Lung (tissue), 12 donors: ENCODE data around the gene TAF1C. TPM values are rescaled to one million over a fixed set of nuclear protein-coding genes. Genes with fewer than 3 reads are reported as not detected.
"Not testable (repeated sequence)": the region's sequence is repeated elsewhere in the genome, so short reads cannot be mapped to it uniquely, and the experiment has no call there.

Source experiments
- ATAC-seq: fragments of 200-7000 bp; cut with Tn5 transposase; one replicate; pipeline ENCODE4 v1.9.1; 2020; ENCODE audit warnings: moderate number of reproducible peaks; ENCODE audit not compliant: insufficient read depth, low FRiP score
- DNase-seq, 3 donors: peaks; one replicate each; pipeline ENCODE4 v3.0.0-alpha.2; 2013 to 2017
- H3K27ac ChIP-seq, 2 donors: one replicate each; pipeline ENCODE4 v1.5.1; 2013; ENCODE audit warnings: mild to moderate bottlenecking in 2 of 2, moderate library complexity in 2 of 2, control low read depth in 1 of 2, inconsistent platforms in 1 of 2, low read depth in 1 of 2, low read length in 1 of 2
- H3K27me3 ChIP-seq, 3 donors: one replicate each; pipeline ENCODE4 v1.5.1; 2013; ENCODE audit warnings: low read length in 2 of 3; ENCODE audit not compliant: control insufficient read depth in 3 of 3, insufficient read depth in 3 of 3
- H3K36me3 ChIP-seq, 4 donors: one replicate each; pipeline ENCODE4 v1.5.1; 2013; ENCODE audit warnings: low read length in 4 of 4, mild to moderate bottlenecking in 1 of 4, moderate library complexity in 1 of 4; ENCODE audit not compliant: control insufficient read depth in 4 of 4, insufficient read depth in 4 of 4
- H3K4me1 ChIP-seq, 5 donors: one replicate each; pipeline ENCODE4 v1.5.1; 2013; ENCODE audit warnings: low read length in 5 of 5, mild to moderate bottlenecking in 2 of 5, moderate library complexity in 1 of 5; ENCODE audit not compliant: control insufficient read depth in 5 of 5, insufficient read depth in 5 of 5
- H3K4me3 ChIP-seq: one replicate; pipeline ENCODE4 v1.5.1; 2013; ENCODE audit warnings: mild to moderate bottlenecking, control low read depth, moderate library complexity
- H3K9ac ChIP-seq, 2 donors: one replicate each; pipeline ENCODE4 v1.5.1; 2013; ENCODE audit warnings: low read length in 2 of 2, control low read depth in 1 of 2; ENCODE audit not compliant: insufficient read depth in 1 of 2
- H3K9me3 ChIP-seq, 4 donors: one replicate each; pipeline ENCODE4 v1.5.1; 2013; ENCODE audit warnings: low read length in 3 of 4, mild to moderate bottlenecking in 1 of 4, moderate library complexity in 1 of 4; ENCODE audit not compliant: control insufficient read depth in 4 of 4, insufficient read depth in 3 of 4
- CTCF ChIP-seq: IDR thresholded peaks from 2 replicates; pipeline ENCODE4 v1.5.1; 2012; ENCODE audit warnings: mild to moderate bottlenecking; ENCODE audit errors: control extremely low read depth, extremely low read depth
- WGBS, 2 donors: extraction: QIAGEN DNeasy Blood & Tissue Kit; methylation state at CpG; one replicate each; pipeline ENCODE4 v1.1.7; 2013; 5-methylcytosine and 5-hydroxymethylcytosine counted together
- polyA plus RNA-seq, 2 donors: library from polyadenylated mRNA; stranded (reverse); fragments of 200-250 nt; gene quantifications; one replicate each; pipeline ENCODE4 v1.2.1, GENCODE V29; 2013
- total RNA-seq, 2 donors: library from RNA; depleted of rRNA in 1 of 2; stranded (reverse); fragments of >200 nt in 1 of 2; gene quantifications; one replicate each; pipeline ENCODE4 v1.2.1, GENCODE V29; 2014 to 2021
- donor health status: control.
- donor health status: control.
- donor health status: Bipolar disorder and iron deficiency.
- donor health status: healthy.
- donor health status: DM: yes; HTN: yes; CAD: no.

Gene TAF1C
- total and polyA plus RNA-seq, 4 donors, result 36.1 to 53.1 (median 43.3) TPM

- Histone ChIP-seq H3K27ac (no peak overlapping the region), H3K4me1 (no peaks in the 10 kb centered on the region), H3K4me3 (no peak overlapping the region), H3K9ac (no peak overlapping the region), H3K27me3 (peaks cover 0 to 5% (median 0%) of the 10 kb centered on the region in 3 donors), H3K36me3 (no peaks in the 10 kb centered on the region), H3K9me3 (no peaks in the 10 kb centered on the region)
- TF ChIP-seq CTCF, result no peak
- DNase-seq (no peak), ATAC-seq (no peak)
- WGBS, 2 donors, result 70 to 72% methylated on average over 6 of the region's 6 CpGs
These were observed 32.1 kb upstream of the TAF1C start for GRCh38 chr16:84218956-84219355.

GRCh38 chr16:84218176-84218823, 31.4 kb upstream of the TAF1C start:
- Histone ChIP-seq H3K9ac (no peak overlapping the region), H3K27me3 (peaks cover 0 to 5% (median 0%) of the 10 kb centered on the region in 3 donors), H3K4me1 (no peaks in the 10 kb centered on the region), H3K9me3 (no peaks in the 10 kb centered on the region), H3K27ac (no peak overlapping the region), H3K36me3 (no peaks in the 10 kb centered on the region), H3K4me3 (no peak overlapping the region)
- WGBS, 2 donors, result 86 to 88% methylated on average over 17 of the region's 17 CpGs
- TF ChIP-seq CTCF, result no peak
- DNase-seq (no peak), ATAC-seq (no peak)

- H3K27ac ChIP-seq, H3K9ac ChIP-seq, H3K9me3 ChIP-seq, H3K4me3 ChIP-seq, H3K27me3 ChIP-seq, ATAC-seq, H3K36me3 ChIP-seq, DNase-seq, H3K4me1 ChIP-seq: not testable (repeated sequence)
- 94 to 98% methylated on average over 3 of the region's 3 CpGs for WGBS, 2 donors
These were observed 29.3 kb upstream of the TAF1C start for GRCh38 chr16:84216144-84216543.

GRCh38 chr16:84215531-84215930, 28.7 kb upstream of the TAF1C start:
- DNase-seq, result no peak
- H3K9me3 ChIP-seq, result peaks cover 0 to 1% (median 0%) of the 10 kb centered on the region in 4 donors
- 84 to 91% methylated on average over 5 of the region's 5 CpGs for WGBS, 2 donors
- peaks cover 0 to 5% (median 0%) of the 10 kb centered on the region in 3 donors for H3K27me3 ChIP-seq
- ATAC-seq, result no peak
- no peak overlapping the region for H3K27ac ChIP-seq
- H3K4me3 ChIP-seq, result no peak overlapping the region
- TF ChIP-seq CTCF, result no peak
- H3K4me1 ChIP-seq, result no peaks in the 10 kb centered on the region
- no peak overlapping the region for H3K9ac ChIP-seq
- H3K36me3 ChIP-seq, result no peaks in the 10 kb centered on the region
